ENCODE data around the gene DPP6.

DPP6 gene

DNA sequence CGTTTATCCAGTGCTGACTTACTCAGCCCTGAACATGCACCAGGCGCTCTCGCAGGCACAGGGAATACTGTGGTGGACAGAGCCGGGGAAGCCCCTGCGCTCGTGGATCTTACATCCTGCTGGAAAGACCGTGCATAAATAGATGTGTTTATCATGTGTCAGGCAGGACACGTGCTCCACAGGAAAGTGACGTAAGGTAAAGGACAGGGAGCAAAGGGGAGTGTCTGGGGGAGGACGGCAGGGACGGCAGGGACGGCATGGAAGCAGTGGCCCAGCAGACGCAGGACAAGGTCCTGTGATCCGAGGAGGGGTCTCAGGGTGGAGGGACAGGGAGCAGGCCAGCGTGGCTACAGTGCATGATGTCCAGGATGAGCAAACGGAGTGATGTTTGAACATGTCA lies 540.2 kb downstream of the DPP6 start:
- no peak for DNase-seq (ENCODE audit: low spot score)

- DNase-seq (ENCODE audit: low spot score) = no peak
Measured at GRCh38 chr7:154598396-154598795, 546.2 kb downstream of the DPP6 start.

DNA sequence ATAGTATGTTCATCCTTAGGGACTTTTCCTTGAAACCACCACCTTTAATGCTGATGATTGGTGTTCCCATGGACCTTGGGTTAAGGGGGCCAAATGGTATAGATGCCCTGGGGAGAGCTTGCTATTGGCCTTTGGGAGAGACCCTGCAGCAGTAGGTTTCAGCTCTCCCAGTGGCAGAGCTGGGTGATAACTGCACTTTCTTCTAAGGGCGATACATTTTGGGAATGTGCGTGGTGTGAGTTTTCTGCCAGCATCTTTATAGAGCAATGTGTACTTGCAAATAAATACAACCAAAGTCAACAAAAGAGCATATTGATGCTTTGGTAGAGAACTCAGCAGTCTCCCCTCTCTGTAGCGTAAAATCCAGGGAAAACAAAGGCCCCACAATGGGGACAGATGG lies 546.7 kb downstream of the DPP6 start:
- DNase-seq (ENCODE audit: low spot score) = no peak

DNA sequence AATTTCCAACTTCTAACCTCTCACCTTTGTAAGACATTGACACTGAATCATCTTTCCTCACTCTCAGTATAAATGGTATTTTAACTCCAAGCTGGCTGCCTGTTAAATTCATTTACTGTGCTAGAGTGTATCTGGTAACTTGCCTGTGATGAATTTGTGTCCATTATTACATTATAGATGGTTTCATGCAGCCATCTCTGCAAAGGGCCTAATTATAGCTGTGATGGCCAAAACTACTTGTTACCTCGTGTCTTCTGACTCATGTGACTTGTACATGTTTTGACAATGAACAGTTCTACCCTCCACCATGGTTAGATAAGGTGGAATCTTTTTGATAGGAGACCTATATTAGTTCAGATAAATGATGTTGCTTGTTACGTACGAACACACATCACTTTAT lies 558.7 kb downstream of the DPP6 start:
- no peak for DNase-seq (ENCODE audit: low spot score)

DNA sequence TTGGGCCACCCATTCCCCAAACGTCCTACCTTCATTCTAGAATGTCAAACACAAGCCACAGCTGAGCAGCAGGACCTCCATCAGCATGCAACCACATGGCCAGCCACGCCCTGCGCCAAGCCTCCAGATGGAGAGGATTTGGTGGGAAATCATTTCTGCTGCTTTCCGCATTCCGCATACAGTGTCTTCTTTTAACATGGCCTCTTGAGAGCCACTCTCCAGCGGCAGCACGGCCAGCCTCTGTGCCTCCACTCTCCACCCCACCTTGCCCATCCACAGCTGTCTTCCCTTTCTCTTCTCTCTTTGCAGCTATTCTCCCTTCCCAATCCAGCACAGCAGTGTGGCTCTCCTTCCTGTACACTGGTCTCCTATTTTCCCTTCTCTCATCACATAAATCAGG lies 561.6 kb downstream of the DPP6 start:
- DNase-seq (ENCODE audit: low spot score) = no peak

DNA sequence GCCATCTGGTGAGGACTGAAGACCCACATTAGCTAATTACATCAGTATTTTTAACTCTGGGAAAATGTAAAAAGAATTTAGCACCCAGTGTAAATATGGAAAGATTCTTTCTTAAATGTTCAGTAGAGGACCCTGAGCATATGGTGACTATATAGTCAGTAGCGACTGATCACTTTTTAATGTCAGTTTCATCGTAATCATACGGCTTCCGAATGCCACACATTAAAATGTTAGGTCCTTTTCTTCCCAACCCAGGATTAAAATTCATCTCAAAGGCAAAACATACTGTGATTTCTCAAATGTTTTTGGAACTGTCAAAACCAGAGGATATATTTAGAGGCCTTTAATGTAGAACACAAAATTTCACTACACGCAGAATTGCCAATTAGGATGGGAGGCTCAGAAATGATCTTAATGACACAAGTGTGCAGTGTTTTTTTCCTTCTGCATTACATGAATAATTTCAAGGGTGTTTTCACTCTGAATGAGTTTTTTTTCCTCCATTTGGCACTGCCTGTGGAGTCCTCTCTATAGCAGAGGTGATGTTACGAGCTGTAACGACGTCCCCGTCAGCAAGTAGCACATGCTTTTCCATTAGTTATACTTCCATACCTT lies 568.0 kb downstream of the DPP6 start:
- no peak for DNase-seq (ENCODE audit: low spot score)

GRCh38 chr7:154623399-154623798 lies 571.2 kb downstream of the DPP6 start:
- no peak for DNase-seq (ENCODE audit: low spot score)

DNA sequence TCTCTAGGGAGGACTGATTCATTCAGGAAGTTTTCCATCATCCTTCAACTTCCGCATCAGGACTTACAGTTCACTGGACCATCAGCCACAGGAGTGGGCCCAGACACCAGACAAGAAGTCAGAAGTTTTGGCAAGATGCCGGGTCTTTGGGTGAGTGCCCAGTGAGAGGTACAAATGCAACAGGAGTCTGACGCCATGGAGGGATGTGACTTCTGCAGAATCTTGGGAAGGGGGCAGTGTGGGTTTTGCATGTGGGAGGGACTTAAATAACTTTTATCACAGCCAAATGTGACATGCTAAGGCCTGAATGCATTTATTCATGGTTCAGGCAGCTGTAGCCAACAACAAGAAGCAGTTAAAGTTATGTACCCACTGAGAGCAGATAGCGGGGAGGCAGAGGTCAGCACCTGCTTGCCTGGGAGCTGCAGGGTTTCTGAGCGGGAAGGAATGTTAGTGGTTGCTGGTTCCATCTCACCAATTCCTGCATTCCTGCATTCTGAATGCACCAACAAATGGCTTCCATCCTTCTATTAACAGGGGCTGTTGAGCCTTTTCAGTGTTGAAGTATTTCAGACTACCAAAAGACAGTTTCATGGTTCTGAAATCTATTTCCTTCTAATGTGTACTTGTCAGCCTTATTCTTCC lies 575.6 kb downstream of the DPP6 start:
- DNase-seq (ENCODE audit: low spot score) = no peak

DNA sequence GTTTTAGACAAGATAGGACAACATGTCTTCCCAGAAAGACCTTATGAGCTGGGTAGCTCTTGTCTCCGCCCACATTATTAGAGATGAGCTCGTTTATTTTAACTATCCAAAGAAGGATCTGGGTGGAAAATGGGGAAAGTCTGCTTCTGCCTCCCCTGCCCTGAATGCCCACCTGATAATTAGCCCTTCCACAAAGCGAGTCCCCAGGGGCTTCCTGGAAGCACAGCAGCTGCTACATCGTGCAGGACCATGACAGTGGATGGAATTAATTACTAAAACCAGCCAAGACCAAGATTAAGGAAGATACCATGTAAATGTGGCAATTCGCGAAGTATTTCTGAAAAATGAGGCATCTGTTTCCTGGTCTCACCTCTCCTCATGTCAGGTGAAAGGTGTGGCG lies 576.4 kb downstream of the DPP6 start:
- DNase-seq (ENCODE audit: low spot score) = no peak

- DNase-seq (ENCODE audit: low spot score) = no peak
Measured at GRCh38 chr7:154631162-154631561, 579.0 kb downstream of the DPP6 start.

- DNase-seq (ENCODE audit: low spot score) = no peak
Measured at GRCh38 chr7:154633641-154634040, 581.4 kb downstream of the DPP6 start.

DNA sequence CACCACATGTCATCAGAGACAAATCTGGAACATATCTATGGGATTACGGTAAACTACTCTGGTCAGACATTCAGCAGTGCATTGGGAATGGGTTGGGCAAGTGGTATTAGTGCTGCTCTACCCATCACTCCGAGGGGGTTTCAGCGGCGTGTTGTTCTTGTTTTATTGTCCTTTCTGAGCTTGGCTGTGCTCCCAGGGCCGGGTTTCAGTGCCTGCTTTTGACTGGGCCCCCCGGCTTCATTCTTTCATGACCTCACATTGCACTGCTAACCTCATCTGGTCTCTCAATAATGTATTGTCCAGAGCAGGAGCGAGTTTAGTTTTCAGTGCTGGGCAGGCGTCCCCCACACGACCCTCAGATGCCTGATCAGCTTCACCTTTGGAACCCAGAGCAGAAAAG lies 586.1 kb downstream of the DPP6 start:
- no peak for DNase-seq (ENCODE audit: low spot score)

DNA sequence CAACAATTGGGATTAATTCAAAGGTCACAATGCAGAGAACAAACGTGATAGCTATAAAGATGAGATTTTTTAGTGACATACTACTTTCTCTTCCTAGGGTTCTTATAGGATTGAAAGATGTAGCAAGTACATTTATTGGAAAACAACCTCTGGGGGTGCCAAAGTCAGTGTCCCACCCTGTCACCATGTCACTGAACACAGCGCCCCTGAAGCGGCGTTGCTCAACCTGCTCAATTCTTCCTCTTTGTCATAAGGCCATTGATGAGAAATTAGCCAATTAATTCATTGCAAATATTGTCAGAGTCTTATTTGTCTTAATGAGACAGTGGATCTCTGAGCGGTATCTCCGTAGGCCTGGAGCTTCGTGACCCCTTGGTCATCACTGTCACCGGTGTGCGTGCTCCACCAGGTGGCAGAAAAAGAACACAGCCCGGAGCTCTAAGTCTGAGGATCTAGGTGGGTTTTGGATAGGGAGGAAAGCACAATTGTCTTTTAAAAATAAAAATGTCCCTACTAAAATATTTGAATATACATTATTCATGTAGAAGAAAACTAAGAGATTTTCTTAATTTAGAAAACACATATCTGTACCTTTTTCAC lies 588.2 kb downstream of the DPP6 start:
- DNase-seq (ENCODE audit: low spot score) = no peak

DNA sequence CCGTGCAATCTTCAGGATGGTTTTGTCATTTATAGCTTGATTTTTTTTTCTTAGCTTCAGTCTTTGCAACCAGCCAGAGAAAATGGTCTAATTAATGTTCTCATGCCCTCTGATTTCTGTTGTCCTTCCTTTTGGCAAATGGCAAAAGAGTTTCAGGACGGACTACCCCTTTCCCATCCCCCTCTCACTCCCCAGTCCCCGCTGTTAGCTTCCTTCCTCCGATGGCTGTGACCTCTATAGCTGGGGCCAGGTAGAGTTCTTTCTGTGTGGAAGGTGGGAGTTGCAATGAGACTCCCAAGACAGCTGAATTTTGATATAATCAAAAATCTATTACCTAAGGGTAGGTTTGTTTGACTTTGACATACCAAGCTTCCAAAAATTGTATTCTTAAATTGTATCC lies 588.7 kb downstream of the DPP6 start:
- DNase-seq (ENCODE audit: low spot score) = no peak

GRCh38 chr7:154644366-154644765 lies 592.2 kb downstream of the DPP6 start:
- DNase-seq (ENCODE audit: low spot score) = no peak

DNA sequence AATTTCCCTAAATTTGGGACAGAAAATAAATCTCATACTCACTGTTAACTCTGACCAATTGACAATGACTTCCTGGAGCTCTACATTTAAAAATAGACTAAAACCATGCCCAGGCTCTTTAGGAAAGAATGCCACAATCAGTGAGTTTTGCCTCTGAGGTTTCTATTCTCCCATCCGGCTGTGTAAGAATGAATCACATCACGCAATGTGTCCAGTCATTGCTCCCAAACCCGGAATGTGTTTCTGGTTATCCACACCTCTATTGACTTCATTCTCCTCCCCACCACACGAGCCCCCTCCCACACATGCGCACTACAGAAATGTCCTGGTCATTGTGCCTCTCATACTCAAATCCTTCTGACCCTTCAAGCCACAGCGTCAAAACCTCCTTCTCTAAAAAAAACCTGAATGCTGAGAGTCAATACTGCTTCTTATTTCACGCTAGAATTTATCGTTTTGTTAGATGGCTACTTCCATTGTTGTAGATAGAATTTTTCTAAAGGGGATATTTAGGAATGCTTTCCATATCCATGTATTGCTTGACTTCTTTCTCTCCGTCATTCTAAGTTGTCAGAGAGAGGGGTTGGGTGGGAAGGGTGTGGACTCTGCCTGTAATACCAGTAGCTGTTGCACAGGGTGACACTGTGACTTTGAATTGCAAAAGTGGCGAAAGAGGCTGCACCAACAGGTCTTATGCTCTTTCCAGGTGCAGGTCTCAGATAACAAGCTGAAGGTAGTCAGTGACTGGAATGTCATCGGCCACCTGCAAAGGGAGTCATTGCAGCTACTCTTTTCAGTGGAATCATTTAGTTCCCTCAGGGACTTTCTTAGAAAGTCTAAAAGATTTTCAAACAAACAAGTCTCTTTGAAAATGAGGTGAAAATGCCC lies 594.2 kb downstream of the DPP6 start:
- no peak for DNase-seq (ENCODE audit: low spot score)

DNA sequence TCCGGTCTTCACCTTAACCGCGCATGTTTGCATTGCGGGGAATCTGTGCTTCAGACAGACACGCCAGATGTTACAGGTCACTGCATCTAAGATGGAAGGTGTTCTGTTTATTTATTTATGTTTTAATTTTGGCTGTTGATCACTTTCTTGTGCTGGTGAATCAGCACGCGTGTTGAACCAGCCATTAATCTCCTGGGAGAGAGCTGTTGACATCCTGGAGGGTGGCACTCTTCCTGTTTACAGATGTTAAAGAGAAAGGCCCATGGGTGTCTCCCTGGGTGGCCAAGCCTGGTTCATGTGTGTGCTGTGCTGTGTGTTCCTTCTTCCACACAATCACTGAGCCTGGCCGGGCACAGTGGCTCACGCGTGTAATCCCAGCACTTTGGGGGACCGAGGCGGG lies 595.4 kb downstream of the DPP6 start:
- no peak for DNase-seq (ENCODE audit: low spot score)

GRCh38 chr7:154649015-154649414 lies 596.8 kb downstream of the DPP6 start:
- no peak for DNase-seq (ENCODE audit: low spot score)

DNA sequence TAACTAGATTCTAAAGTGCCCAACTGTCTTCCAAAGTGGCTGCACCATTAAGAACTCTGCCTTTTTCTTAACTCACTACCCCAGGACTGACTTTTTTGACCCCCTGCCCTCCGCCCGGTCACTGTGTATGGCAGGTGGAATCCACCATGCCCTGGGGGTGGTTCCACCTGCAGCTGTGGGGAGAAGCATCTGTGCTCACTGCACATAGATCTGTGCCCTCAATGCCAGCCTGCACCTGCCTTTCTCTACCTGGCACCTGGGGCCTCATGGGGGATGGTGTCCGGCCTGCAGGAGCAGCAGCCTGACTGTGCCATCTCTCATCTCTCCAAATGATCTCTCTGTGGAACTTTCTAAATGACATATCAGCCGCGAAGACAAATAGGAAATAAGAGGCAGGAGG lies 597.2 kb downstream of the DPP6 start:
- no peak for DNase-seq (ENCODE audit: low spot score)

DNA sequence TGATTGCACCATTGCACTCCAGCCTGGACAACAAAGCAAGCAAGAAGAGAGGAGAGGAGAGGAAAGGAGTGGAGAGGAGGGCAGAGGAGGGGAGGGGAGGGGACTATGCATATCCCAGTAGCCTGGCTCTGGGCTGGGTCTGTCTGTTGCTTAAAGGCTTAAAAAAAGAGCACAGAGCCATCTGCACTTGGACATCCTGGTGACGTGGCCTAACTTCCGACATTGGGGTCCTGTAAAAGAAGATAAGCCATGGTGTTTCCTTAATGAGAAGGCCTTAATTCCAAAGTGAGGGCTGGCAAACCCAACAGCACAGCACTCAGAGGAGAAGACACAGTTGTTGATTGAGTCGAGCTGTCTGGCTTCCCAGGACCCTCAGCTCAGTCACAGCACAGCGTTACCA lies 598.1 kb downstream of the DPP6 start:
- no peak for DNase-seq (ENCODE audit: low spot score)

DNA sequence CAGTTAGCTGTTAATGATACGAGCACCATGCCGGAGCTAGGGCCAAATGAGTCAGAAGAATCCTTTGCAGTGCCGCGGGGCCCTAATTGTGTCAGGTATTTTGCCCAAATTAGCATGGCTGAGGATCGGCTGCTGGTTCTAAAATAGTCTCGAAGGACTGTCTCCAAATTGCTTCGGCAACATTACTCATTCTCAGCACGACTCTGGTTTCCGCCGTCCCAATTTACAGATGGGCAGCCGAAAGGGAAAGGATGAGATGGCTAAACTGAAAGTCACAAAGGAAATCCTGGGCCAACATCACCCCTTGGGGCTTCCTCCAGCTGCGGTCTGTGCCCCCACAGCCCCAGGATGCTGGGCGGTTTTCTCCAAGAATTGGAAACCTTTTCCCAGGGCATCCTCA lies 599.3 kb downstream of the DPP6 start:
- no peak for DNase-seq (ENCODE audit: low spot score)

GRCh38 chr7:154652564-154652963 lies 600.4 kb downstream of the DPP6 start:
- DNase-seq (ENCODE audit: low spot score) = no peak

- no peak for DNase-seq (ENCODE audit: low spot score)
Measured at GRCh38 chr7:154653281-154653680, 601.1 kb downstream of the DPP6 start.

All from AG08395 (cell line).